GM12891 (cell line): ENCODE data around the gene DHX35.

Experiments used
- PAX5 ChIP-seq: IDR thresholded peaks from 2 replicates; pipeline ENCODE4 v1.6.1; 2011; ENCODE audit warnings: low read length, moderate library complexity, mild to moderate bottlenecking; ENCODE audit not compliant: insufficient read depth, severe bottlenecking
- POLR2A ChIP-seq: IDR thresholded peaks from 2 replicates; pipeline ENCODE4 v1.6.1; 2011; ENCODE audit warnings: low read depth, low read length, control low read depth
- POLR2AphosphoS5 ChIP-seq: IDR thresholded peaks from 2 replicates; pipeline ENCODE4 v1.6.1; 2011; ENCODE audit warnings: low read depth, low read length, control low read depth
- SPI1 ChIP-seq: IDR thresholded peaks from 2 replicates; pipeline ENCODE4 v1.6.1; 2011; ENCODE audit warnings: low read depth, low read length, control low read depth
- TAF1 ChIP-seq: IDR thresholded peaks from 2 replicates; pipeline ENCODE4 v1.6.1; 2011; ENCODE audit warnings: low read depth, low read length, control low read depth

- no peak for TF ChIP-seq TAF1
- no peak for TF ChIP-seq POLR2A
- TF ChIP-seq SPI1, result no peak
- TF ChIP-seq POLR2AphosphoS5, result no peak
- no peak for TF ChIP-seq PAX5
These were observed 119.1 kb downstream of the DHX35 start for GRCh38 chr20:39081255-39081654.
